ENCODE measurements around the gene EMILIN2. TPM values are rescaled to one million over a fixed set of nuclear protein-coding genes. Genes with fewer than 3 reads are reported as not detected.

Gene EMILIN2
- total RNA-seq, 4 donors from 2014 or later = 10.8 to 24.2 (median 16.7) TPM

DNA sequence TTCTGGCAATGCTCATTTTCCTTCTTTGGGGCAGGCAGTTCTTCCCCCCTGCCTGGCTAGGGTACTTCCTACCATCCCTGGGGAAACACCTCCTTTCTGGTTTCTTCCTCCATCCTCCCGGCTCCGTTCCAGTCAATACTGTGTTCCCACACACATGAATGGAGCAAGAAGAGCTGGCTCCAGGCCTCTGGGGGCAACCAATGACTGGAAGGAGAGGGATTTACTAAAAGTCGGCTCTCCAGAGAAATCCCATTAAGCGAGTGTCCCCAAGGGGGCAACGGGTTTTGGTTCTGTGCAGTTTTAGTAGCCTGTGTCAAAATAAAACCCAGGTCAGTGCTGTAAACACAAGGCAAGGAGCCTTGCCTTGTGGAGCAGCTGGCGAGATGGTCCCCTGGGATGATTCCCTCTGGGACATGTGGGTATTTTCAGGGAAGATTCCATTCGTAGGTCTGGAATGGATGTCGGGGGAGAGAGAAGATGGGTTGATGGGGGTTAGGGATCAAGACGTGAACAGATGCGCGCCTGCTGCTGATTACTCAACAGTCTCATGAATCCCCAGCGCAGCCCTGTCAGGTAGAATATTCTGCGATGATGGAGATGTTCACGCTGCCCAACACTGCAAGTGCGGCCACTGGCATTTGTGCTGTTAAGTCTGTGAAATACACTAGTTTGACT, 32.0 kb downstream of the EMILIN2 start:
- TF ChIP-seq POLR2AphosphoS5 (IDR thresholded peaks at IDR 0.05) = no peak
- TF ChIP-seq POLR2A (IDR thresholded peaks at IDR 0.05; ENCODE audit: low read depth) = no peak
- TF ChIP-seq CTCF (IDR thresholded peaks at IDR 0.05) = no peak
- no peak for TF ChIP-seq EP300 (IDR thresholded peaks at IDR 0.05)
- no peaks in the 10 kb centered on the region for H3K36me3 ChIP-seq
- no peak for DNase-seq (ENCODE audit: extremely low spot score)
- intact Hi-C loops (cut with DNase I) = no loop called here
- H3K27me3 ChIP-seq = no peaks in the 10 kb centered on the region
- no peak overlapping the region for H3K4me3 ChIP-seq
- peaks cover 11 to 38% (median 28%) of the 10 kb centered on the region in 4 donors for H3K4me1 ChIP-seq
- H3K9me3 ChIP-seq = no peaks in the 10 kb centered on the region
- no peak overlapping the region for H3K27ac ChIP-seq (replicated peaks in 1 of 4)
- WGBS = 88% methylated on average over 15 of the region's 15 CpGs

- TF ChIP-seq POLR2A (IDR thresholded peaks at IDR 0.05; ENCODE audit: low read depth) (no peak), EP300 (IDR thresholded peaks at IDR 0.05) (no peak), POLR2AphosphoS5 (IDR thresholded peaks at IDR 0.05) (no peak), CTCF (IDR thresholded peaks at IDR 0.05) (no peak)
- peak; percentile 26 for DNase-seq (ENCODE audit: extremely low spot score)
- 91% methylated on average over 4 of the region's 4 CpGs for WGBS
- H3K36me3 ChIP-seq = no peaks in the 10 kb centered on the region
- peaks cover 11 to 36% (median 27%) of the 10 kb centered on the region in 4 donors for H3K4me1 ChIP-seq
- H3K9me3 ChIP-seq = no peaks in the 10 kb centered on the region
- H3K27me3 ChIP-seq = no peaks in the 10 kb centered on the region
- intact Hi-C loops (cut with DNase I) = no loop called here
- no peak overlapping the region for H3K27ac ChIP-seq (replicated peaks in 1 of 4)
- no peak overlapping the region for H3K4me3 ChIP-seq
Measured at GRCh38 chr18:2879889-2880288, 33.1 kb downstream of the EMILIN2 start.

DNA sequence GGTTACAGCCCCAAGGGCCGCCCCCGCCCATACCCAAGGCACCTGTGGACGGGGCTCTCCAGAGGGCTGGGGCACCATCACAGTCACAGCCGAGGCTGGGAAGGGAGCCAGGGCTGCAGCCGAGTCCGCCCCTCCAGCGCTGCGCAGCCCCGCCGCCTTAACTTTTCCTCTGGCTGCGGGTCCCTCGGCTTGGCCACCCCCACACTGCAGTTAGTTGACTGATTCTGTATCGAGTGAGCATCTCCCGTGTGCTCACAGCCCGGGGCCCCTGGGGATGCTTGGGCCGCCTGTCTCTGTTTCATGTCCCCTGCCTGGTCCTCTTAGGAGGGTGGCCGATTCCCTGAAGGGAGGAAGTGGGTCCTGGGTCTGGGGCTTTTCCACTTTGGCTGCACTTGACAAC, 33.7 kb downstream of the EMILIN2 start:
- Histone ChIP-seq H3K4me3 (no peak overlapping the region), H3K36me3 (no peaks in the 10 kb centered on the region), H3K9me3 (no peaks in the 10 kb centered on the region), H3K27me3 (no peaks in the 10 kb centered on the region), H3K27ac (replicated peaks in 1 of 4) (no peak overlapping the region), H3K4me1 (peaks cover 7 to 30% (median 21%) of the 10 kb centered on the region in 4 donors)
- TF ChIP-seq POLR2A (IDR thresholded peaks at IDR 0.05; ENCODE audit: low read depth) (no peak), EP300 (IDR thresholded peaks at IDR 0.05) (no peak), CTCF (IDR thresholded peaks at IDR 0.05) (no peak), POLR2AphosphoS5 (IDR thresholded peaks at IDR 0.05) (no peak)
- intact Hi-C loops (cut with DNase I) = no loop called here
- WGBS = 100% methylated on average over 1 of the region's 17 CpGs
- DNase-seq (ENCODE audit: extremely low spot score) = peak; percentile 53

- TF ChIP-seq POLR2A (IDR thresholded peaks at IDR 0.05; ENCODE audit: low read depth) (no peak), CTCF (IDR thresholded peaks at IDR 0.05) (no peak)
- Histone ChIP-seq H3K36me3 (no peaks in the 10 kb centered on the region), H3K4me1 (peaks cover 6 to 23% (median 17%) of the 10 kb centered on the region in 4 donors), H3K27me3 (no peaks in the 10 kb centered on the region), H3K9me3 (peaks cover 0 to under 1% (median 0%) of the 10 kb centered on the region in 4 donors), H3K27ac (replicated peaks in 1 of 4) (peak overlapping the region; percentile 38 to 63 (median 58)), H3K4me3 (no peak overlapping the region)
- DNase-seq (ENCODE audit: extremely low spot score) = peak; percentile 91
- WGBS = 74% methylated on average over 16 of the region's 16 CpGs
- intact Hi-C loops (cut with DNase I) = no loop called here
Measured at GRCh38 chr18:2881088-2881839, 34.5 kb downstream of the EMILIN2 start.
